HG03439 (cell line): ENCODE results near the gene DDIT4.
A peak's percentile ranks its signal among the peaks of the same experiment; 100 is the strongest.
"Not testable (repeated sequence)": the region's sequence is repeated elsewhere in the genome, so short reads cannot be mapped to it uniquely, and the experiment has no call there.

Experiments used
- ATAC-seq: cut with Tn5 transposase; IDR thresholded peaks from one replicate; pipeline ENCODE4 v1.9.1; 2021; ENCODE audit warnings: mild to moderate bottlenecking, moderate library complexity; ENCODE audit not compliant: unreplicated experiment

The DDIT4 gene

GRCh38 chr10:72273410-72274212 lies at the start of gene DDIT4:
Gene DDIT4 (plus strand): TSS chr10:72273924. CDS start chr10:72274217, 293 bp downstream.
- peak; percentile 75 for ATAC-seq

- not testable (repeated sequence) for ATAC-seq
These were observed 49.5 kb upstream of the DDIT4 start for GRCh38 chr10:72224191-72224590.

- ATAC-seq: no peak
These were observed 47.2 kb upstream of the DDIT4 start for GRCh38 chr10:72226418-72227027.

GRCh38 chr10:72227826-72228225 lies 45.9 kb upstream of the DDIT4 start:
- no peak for ATAC-seq

- no peak for ATAC-seq
These were observed 45.4 kb upstream of the DDIT4 start for GRCh38 chr10:72228318-72228751.

- ATAC-seq: no peak
These were observed 44.2 kb upstream of the DDIT4 start for GRCh38 chr10:72229261-72230251.

GRCh38 chr10:72233621-72234020 lies 40.1 kb upstream of the DDIT4 start:
- ATAC-seq: no peak

GRCh38 chr10:72234560-72235095 lies 39.1 kb upstream of the DDIT4 start:
- ATAC-seq: no peak

GRCh38 chr10:72235544-72236279 lies 38.0 kb upstream of the DDIT4 start:
- no peak for ATAC-seq

- no peak for ATAC-seq
These were observed 35.1 kb upstream of the DDIT4 start for GRCh38 chr10:72238392-72239175.

GRCh38 chr10:72239409-72239808 lies 34.3 kb upstream of the DDIT4 start:
- no peak for ATAC-seq

- no peak for ATAC-seq
These were observed 33.4 kb upstream of the DDIT4 start for GRCh38 chr10:72240371-72240770.

GRCh38 chr10:72241691-72242252 lies 32.0 kb upstream of the DDIT4 start:
- ATAC-seq: no peak

GRCh38 chr10:72242675-72243074 lies 31.0 kb upstream of the DDIT4 start:
- ATAC-seq: no peak

- no peak for ATAC-seq
These were observed 29.8 kb upstream of the DDIT4 start for GRCh38 chr10:72243822-72244437.

GRCh38 chr10:72244573-72245038 lies 29.1 kb upstream of the DDIT4 start:
- ATAC-seq: no peak

- no peak for ATAC-seq
These were observed 27.7 kb upstream of the DDIT4 start for GRCh38 chr10:72245949-72246525.

- ATAC-seq: peak; percentile 80
These were observed 25.1 kb upstream of the DDIT4 start for GRCh38 chr10:72248468-72249151.
